ENCODE results near the gene IQGAP1. TPM values are rescaled to one million over a fixed set of nuclear protein-coding genes. Genes with fewer than 3 reads are reported as not detected.

IQGAP1 gene
- polyA plus RNA-seq, 6 donors from 2014 or later: 96.5 to 182 (median 158) TPM

DNA sequence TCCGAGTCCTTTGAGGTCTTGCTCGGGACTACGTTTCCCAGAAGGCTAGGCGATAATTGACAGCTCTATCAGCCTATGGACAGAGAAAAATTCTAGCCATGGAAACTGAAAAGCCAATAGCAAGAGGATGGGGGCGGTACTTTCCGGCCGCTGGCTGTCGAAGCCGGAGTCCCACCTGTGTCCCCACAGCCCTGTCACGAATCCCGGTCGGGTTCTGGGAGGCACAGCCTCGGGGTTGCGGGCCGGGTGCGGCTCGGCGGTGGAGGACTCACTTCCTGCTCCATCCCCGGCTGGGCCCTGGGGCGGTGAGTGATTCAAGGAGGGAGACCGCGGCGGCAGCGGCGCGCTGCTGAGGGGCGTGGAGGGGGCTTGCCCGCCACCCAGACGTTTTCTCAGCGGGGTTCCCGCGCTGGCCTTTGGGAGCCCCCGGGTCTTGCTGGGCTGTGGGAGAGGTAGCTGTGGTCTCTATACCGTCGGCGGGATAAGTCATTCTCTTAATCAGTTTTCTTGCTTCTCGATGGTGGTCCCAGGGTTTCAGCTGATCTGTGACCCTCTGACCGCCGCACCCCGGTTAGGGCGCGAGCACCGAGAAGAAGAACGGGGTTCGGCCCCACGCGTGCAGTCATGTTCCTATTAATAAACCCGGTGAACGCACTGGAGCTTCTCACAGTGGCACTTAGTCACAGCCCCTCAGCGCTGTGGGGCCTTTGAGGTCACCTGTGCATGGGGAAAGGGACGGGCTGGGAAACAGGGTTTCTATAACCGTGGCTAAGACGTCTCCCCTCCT lies 35.7 kb upstream of the IQGAP1 start, which contains the start of gene ZNF774:
Gene ZNF774, plus strand, starts transcription at position 178 of the 787 bp plus-strand sequence. CDS start 2,377 bp downstream, outside the sequence.
- ATAC-seq (ENCODE audit: low read depth in 2 of 2) (peak; percentile 97 to 98), DNase-seq (peak; percentile 94)
- Mint-ChIP-seq H3K36me3 (no peaks in the 10 kb centered on the region), H3K4me1 (peaks cover 4 to 14% (median 13%) of the 10 kb centered on the region in 3 donors), H3K4me3 (peak within 1 kb of the TSS; percentile 85 to 94 (median 90)), H3K9me3 (peaks cover 0 to 2% (median 0%) of the 10 kb centered on the region in 7 donors), H3K27ac (peak within 1 kb of the TSS in 4 of 6 donors; percentile 47 to 89 (median 69)), H3K27me3 (peaks cover 0 to 8% (median 5%) of the 10 kb centered on the region in 3 donors)

DNA sequence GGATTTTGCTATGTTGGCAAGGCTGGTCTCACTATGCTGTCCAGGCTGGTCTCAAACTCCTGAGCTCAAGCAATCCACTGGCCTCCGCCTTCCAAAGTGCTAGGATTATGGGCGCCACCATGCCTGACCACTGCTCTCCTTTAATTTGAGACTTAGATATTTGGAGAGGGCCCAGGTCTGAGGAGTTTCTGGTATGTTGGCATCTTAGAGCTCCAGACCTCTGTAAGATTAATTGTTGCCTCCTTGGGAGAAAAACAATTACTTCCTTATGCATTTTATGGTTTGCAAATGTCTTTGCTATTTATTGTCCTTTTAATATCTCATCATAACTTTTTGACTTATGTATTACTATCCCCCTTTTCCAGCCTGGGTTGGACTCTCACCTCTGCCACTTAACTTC lies 33.1 kb upstream of the IQGAP1 start:
- Mint-ChIP-seq H3K4me3 (peak overlapping the region in 1 of 8 donors; percentile 24), H3K9me3 (no peaks in the 10 kb centered on the region), H3K36me3 (no peaks in the 10 kb centered on the region), H3K4me1 (peaks cover 4 to 14% (median 13%) of the 10 kb centered on the region in 3 donors), H3K27ac (no peak overlapping the region), H3K27me3 (peaks cover 0 to under 1% (median 0%) of the 10 kb centered on the region in 3 donors)
- ATAC-seq (ENCODE audit: low read depth in 2 of 2) (no peak), DNase-seq (no peak)

- Mint-ChIP-seq H3K4me1 (peaks cover 0 to 12% (median 3%) of the 10 kb centered on the region in 3 donors), H3K27ac (peak overlapping the region in 1 of 6 donors; percentile 33), H3K4me3 (no peak overlapping the region), H3K27me3 (no peaks in the 10 kb centered on the region), H3K9me3 (no peaks in the 10 kb centered on the region), H3K36me3 (no peaks in the 10 kb centered on the region)
- DNase-seq (no peak), ATAC-seq (ENCODE audit: low read depth in 2 of 2) (no peak)
These were observed 29.7 kb upstream of the IQGAP1 start for GRCh38 chr15:90358124-90359033.

DNA sequence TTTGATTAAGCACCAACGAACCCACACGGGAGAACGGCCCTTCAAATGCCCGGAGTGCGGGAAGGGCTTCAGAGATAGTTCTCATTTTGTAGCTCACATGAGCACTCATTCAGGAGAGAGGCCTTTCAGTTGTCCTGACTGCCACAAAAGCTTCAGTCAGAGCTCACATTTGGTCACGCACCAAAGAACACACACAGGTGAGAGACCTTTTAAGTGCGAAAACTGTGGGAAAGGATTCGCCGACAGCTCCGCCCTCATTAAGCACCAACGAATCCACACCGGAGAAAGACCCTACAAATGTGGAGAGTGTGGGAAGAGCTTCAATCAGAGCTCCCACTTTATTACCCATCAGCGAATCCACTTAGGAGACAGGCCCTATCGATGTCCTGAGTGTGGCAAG lies 27.3 kb upstream of the IQGAP1 start:
- no peak overlapping the region for H3K27ac Mint-ChIP-seq
- DNase-seq (no peak), ATAC-seq (ENCODE audit: low read depth in 2 of 2) (no peak)
- no peaks in the 10 kb centered on the region for H3K9me3 Mint-ChIP-seq
- no peak overlapping the region for H3K4me3 Mint-ChIP-seq
- peaks cover 0 to 15% (median 10%) of the 10 kb centered on the region in 3 donors for H3K4me1 Mint-ChIP-seq
- no peaks in the 10 kb centered on the region for H3K36me3 Mint-ChIP-seq
- H3K27me3 Mint-ChIP-seq: no peaks in the 10 kb centered on the region

GRCh38 chr15:90362936-90363212 lies 25.2 kb upstream of the IQGAP1 start:
- no peaks in the 10 kb centered on the region for H3K36me3 Mint-ChIP-seq
- peaks cover 0 to 19% (median 15%) of the 10 kb centered on the region in 3 donors for H3K4me1 Mint-ChIP-seq
- H3K27me3 Mint-ChIP-seq: no peaks in the 10 kb centered on the region
- H3K4me3 Mint-ChIP-seq: no peak overlapping the region
- no peak for DNase-seq
- H3K9me3 Mint-ChIP-seq: no peaks in the 10 kb centered on the region
- peak overlapping the region in 1 of 6 donors; percentile 51 for H3K27ac Mint-ChIP-seq
- ATAC-seq (ENCODE audit: low read depth in 2 of 2): no peak

DNA sequence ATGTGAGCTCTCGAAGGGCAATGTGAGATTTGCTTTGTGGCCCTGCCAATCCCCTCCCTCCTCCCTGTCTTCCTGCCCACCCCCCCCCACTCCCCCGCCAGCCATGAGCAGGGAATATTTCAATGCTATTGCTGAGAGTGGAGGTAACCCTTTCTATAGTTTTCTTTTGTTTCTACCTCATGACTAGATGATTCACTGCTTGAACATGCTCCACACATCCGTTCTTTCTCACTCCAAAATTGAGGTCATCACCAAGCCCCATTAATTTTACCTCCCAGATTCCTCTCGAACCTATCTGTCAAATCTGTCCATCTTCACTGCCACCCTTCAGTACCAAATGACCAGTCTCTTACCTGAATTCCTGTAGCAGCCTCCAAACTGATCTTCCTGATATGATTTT lies 23.8 kb upstream of the IQGAP1 start:
- ATAC-seq (ENCODE audit: low read depth in 2 of 2): no peak
- Mint-ChIP-seq H3K27ac (no peak overlapping the region), H3K9me3 (no peaks in the 10 kb centered on the region), H3K27me3 (no peaks in the 10 kb centered on the region), H3K36me3 (no peaks in the 10 kb centered on the region), H3K4me3 (no peak overlapping the region), H3K4me1 (peaks cover 0 to 19% (median 15%) of the 10 kb centered on the region in 3 donors)
- no peak for DNase-seq

DNA sequence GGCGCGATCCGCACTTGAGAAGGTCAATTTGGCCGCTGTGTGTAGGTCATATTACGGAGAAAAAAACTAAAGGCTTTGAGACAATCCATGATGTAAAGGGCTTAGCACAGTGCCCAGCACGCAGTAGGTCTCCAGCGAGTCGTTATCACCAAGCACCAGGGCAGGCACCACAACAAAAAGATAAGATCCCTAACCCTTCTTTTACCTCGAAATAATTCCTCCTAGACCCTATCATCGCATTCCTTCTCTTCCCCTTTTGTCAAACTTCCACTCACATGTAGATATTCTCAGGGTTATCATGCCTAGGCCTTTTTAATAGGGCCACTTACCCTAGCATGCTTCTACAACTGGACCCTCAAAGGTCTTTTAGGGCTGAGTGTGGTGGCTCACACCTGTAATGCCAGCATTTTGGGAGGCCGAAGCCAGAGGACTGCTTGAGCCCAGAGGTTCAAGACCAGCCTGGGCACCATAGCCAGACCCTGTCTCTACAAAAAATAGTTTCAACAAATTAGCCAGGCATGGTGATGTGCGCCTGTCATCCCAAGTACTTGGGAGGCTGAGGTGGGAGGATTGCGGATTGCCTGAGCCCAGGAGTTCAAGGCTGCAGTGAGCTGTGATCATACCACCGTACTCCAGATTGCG lies 22.5 kb upstream of the IQGAP1 start:
- DNase-seq: no peak
- H3K27me3 Mint-ChIP-seq: no peaks in the 10 kb centered on the region
- H3K9me3 Mint-ChIP-seq: no peaks in the 10 kb centered on the region
- peaks cover 6 to 26% (median 26%) of the 10 kb centered on the region in 3 donors for H3K4me1 Mint-ChIP-seq
- peak overlapping the region in 1 of 6 donors; percentile 24 for H3K27ac Mint-ChIP-seq
- no peak overlapping the region for H3K4me3 Mint-ChIP-seq
- no peaks in the 10 kb centered on the region for H3K36me3 Mint-ChIP-seq
- ATAC-seq (ENCODE audit: low read depth in 2 of 2): no peak

DNA sequence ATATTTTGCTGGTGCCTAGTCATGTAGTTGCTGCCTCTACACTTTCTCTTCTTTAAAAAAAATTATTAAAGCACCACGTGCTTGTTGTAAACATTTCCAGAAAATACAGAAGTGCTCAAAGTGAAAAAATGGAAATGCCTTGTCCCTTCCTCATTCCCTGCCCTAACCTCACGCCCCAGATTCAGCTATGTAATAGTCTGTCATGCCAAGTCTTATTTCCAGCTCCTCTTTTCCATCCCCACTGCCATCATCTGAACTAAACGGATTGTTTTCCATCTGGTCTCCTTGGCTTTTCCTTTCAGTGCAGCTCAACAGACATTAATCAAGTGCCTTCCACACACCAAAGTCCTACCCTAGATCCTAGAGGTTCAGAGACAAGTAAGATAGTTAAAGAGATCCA lies 20.5 kb upstream of the IQGAP1 start:
- no peak for ATAC-seq (ENCODE audit: low read depth in 2 of 2)
- H3K27ac Mint-ChIP-seq: peak overlapping the region in 3 of 6 donors; percentile 39 to 49 (median 43)

DNA sequence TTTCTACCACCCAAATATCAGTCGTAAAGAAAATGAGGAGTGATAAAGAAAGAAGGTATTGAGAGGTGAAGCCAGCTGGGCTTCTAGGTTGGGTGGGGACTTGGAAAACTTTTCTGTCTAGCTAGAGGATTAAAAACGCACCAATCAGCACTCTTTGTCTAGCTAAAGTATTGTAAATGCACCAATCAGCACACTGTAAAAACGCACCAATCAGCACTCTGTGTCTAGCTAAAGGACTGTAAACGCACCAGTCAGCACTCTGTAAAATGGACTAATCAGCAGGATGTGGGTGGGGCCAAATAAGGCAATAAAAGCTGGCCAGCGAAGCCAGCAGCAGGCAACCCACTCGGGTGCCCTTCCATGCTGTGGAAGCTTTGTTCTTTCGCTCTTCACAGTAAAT lies 13.0 kb upstream of the IQGAP1 start:
- Mint-ChIP-seq H3K36me3 (peaks cover 4 to 21% of the 10 kb centered on the region in 2 donors), H3K4me1 (peaks cover 23 to 28% (median 26%) of the 10 kb centered on the region in 3 donors), H3K27ac (no peak overlapping the region), H3K27me3 (no peaks in the 10 kb centered on the region), H3K9me3 (peaks cover 3 to 16% (median 12%) of the 10 kb centered on the region in 7 donors), H3K4me3 (no peak overlapping the region)
- no peak for DNase-seq
- no peak for ATAC-seq (ENCODE audit: low read depth in 2 of 2)

More for the DNA sequence above, 20.5 kb upstream of the IQGAP1 start:
- no peaks in the 10 kb centered on the region for H3K36me3 Mint-ChIP-seq
- no peaks in the 10 kb centered on the region for H3K27me3 Mint-ChIP-seq
- peaks cover 12 to 27% (median 22%) of the 10 kb centered on the region in 3 donors for H3K4me1 Mint-ChIP-seq
- H3K9me3 Mint-ChIP-seq: no peaks in the 10 kb centered on the region
- H3K4me3 Mint-ChIP-seq: no peak overlapping the region
- DNase-seq: no peak

- DNase-seq: no peak
- Mint-ChIP-seq H3K9me3 (peaks cover 6 to 21% (median 13%) of the 10 kb centered on the region in 7 donors), H3K4me1 (peaks cover 15 to 22% (median 16%) of the 10 kb centered on the region in 3 donors), H3K27ac (peak overlapping the region; percentile 17 to 97 (median 77)), H3K4me3 (peak overlapping the region in 7 of 8 donors; percentile 11 to 82 (median 74)), H3K27me3 (no peaks in the 10 kb centered on the region), H3K36me3 (peaks cover 8 to 28% of the 10 kb centered on the region in 2 donors)
- peak; percentile 57 to 71 for ATAC-seq (ENCODE audit: low read depth in 2 of 2)
These were observed 11.3 kb upstream of the IQGAP1 start for GRCh38 chr15:90376789-90377188.

DNA sequence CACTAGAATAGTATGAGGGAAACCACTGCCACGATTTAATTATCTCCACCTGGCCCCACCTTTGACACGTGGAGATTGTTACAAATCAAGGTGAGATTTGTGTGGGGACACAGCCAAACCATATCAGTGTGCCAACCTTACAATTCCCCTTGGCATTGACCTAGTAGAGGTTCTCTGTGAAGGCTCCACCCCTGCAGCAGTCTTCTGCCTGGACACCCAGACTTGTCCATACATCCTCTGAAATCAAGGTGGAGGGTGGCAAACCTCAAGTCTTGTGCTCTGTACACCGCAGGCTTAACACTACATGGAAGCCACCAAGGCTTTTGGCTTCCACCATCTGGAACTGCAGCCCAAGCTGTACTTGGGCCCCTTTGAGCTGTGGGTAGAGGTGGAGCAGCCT lies 8.8 kb upstream of the IQGAP1 start:
- Mint-ChIP-seq H3K4me1 (peaks cover 19 to 29% (median 22%) of the 10 kb centered on the region in 3 donors), H3K27me3 (no peaks in the 10 kb centered on the region), H3K9me3 (peaks cover 6 to 21% (median 13%) of the 10 kb centered on the region in 7 donors), H3K36me3 (peaks cover 8 to 28% of the 10 kb centered on the region in 2 donors), H3K27ac (no peak overlapping the region), H3K4me3 (no peak overlapping the region)
- DNase-seq (no peak), ATAC-seq (ENCODE audit: low read depth in 2 of 2) (no peak)

GRCh38 chr15:90381515-90381914 lies 6.5 kb upstream of the IQGAP1 start:
- DNase-seq (no peak), ATAC-seq (ENCODE audit: low read depth in 2 of 2) (no peak)
- H3K27me3 Mint-ChIP-seq: no peaks in the 10 kb centered on the region
- peaks cover 6 to 21% (median 13%) of the 10 kb centered on the region in 7 donors for H3K9me3 Mint-ChIP-seq
- H3K36me3 Mint-ChIP-seq: peaks cover 4 to 16% of the 10 kb centered on the region in 2 donors
- H3K4me1 Mint-ChIP-seq: peaks cover 20 to 26% (median 21%) of the 10 kb centered on the region in 3 donors
- H3K27ac Mint-ChIP-seq: no peak overlapping the region
- H3K4me3 Mint-ChIP-seq: no peak overlapping the region

DNA sequence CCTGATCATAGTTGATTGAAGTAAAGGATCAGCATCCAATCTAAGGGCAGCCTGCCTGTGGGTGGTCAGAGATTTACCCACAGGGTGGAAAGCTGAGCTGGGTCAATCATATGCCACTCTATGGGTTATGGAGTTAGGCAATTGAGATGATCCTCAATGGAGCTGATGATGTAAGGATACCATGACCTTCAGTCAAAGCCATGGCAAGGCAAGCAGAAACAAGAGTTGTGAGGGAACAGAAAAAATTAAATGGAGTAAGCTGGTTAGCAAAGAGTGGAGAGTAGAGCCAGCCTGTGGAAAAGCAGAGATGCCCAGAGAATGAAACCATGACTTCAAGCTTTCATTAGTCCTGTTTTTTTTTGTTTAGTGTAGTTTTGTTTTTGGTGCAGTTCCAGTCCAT lies 5.7 kb upstream of the IQGAP1 start:
- H3K9me3 Mint-ChIP-seq: peaks cover 0 to 16% (median 8%) of the 10 kb centered on the region in 7 donors
- peak overlapping the region in 1 of 6 donors; percentile 3 for H3K27ac Mint-ChIP-seq
- H3K4me3 Mint-ChIP-seq: no peak overlapping the region
- H3K27me3 Mint-ChIP-seq: no peaks in the 10 kb centered on the region
- no peak for DNase-seq
- ATAC-seq (ENCODE audit: low read depth in 2 of 2): no peak
- H3K36me3 Mint-ChIP-seq: peaks cover 4 to 8% of the 10 kb centered on the region in 2 donors
- H3K4me1 Mint-ChIP-seq: peaks cover 15 to 19% (median 15%) of the 10 kb centered on the region in 3 donors
